IPS DF 4.7 (cell line): ENCODE measurements around the gene DIS3L.
A peak's percentile ranks its signal among the peaks of the same experiment; 100 is the strongest.
"Not testable (repeated sequence)": the region's sequence is repeated elsewhere in the genome, so short reads cannot be mapped to it uniquely, and the experiment has no call there.

Experiments
- DNase-seq: peaks from one replicate; pipeline ENCODE4 v3.0.0-alpha.2; 2013; ENCODE audit warnings: low spot score; ENCODE audit errors: extremely low read depth

DIS3L gene

DNA sequence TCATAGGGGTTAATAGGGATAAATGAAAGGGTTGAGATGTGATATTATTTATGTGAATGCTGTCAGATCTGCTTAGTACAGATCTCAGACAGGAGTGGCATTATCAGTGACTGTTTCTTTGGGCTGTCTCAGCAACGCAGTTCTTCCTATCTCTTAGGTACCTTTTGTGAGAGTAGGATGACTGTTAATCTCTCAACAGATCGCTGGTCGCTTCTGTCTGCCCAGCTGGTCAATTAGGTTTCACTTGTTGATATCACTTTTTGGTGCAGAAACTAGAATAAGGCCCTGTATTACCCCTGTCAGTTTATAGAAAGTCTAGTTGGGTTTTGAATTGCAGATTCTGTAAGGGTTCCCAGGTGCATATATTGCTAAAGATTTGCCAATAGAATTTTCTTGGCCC, 16.5 kb downstream of the DIS3L start:
- DNase-seq, result no peak

DNA sequence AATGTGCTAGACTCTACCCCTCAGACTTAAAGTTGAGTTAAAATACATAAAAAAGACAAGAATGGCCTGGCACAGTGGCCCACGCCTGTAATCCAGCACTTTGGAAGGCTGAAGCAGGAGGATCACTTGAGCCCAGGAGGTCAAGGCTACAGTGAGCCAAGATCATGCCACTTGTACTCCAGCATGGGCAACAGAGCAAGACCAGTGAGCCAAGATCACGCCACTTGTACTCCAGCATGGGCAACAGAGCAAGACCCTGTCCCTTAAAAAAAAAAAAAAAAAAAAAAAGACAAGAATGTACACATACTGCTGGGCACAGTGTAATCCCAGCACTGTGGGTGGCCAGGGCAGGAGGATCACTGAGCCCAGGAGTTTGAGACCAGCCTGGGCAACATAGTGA, 17.4 kb downstream of the DIS3L start:
- no peak for DNase-seq

DNA sequence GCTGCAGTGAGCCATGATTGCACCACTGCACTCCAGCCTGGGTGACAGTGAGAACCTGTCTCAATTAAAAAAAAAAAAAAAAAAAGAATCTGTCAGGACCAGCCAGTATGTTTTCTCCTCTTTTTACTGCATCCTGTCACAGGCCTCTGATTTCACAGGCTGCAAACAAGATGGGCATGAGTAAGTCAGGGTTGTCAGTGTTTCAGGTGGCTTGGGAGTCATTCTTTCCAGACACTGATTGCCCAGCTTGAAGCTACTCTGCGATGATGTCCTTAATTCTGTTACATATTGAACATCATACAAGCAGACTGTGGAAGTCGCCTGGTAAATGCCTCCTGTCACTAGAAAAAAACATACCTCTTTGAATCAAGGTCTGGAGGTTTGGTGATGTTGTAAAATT, 18.8 kb downstream of the DIS3L start:
- no peak for DNase-seq

DNA sequence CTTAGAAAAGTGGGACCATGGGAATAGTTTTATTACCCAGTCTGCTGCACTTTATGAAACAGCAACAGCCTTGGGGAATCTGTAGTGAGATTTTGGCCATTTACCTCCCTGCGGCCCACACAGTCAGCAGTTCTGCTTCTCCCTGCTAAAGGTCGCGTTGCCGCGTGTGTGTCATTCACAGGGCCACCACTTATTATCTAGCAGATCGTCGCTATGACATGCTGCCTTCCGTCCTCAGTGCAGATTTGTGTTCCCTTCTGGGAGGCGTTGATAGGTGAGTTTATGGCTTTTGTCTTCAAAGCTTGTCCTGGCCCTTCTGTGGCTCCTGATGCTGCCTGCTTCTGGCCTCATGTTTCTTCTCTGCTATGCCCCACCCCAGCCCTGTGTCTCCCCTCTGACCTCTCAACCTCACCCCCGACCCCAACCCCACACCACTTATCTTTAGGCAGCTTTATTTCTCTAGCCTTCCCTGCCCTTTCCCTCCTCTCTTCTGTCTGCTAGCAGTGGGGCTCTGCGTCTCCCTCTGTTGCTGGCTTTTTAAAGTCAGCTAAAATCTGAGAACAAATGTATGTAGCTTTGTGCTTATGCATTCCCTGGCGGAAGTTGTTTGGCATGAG, 30.1 kb downstream of the DIS3L start:
- DNase-seq, result no peak

DNA sequence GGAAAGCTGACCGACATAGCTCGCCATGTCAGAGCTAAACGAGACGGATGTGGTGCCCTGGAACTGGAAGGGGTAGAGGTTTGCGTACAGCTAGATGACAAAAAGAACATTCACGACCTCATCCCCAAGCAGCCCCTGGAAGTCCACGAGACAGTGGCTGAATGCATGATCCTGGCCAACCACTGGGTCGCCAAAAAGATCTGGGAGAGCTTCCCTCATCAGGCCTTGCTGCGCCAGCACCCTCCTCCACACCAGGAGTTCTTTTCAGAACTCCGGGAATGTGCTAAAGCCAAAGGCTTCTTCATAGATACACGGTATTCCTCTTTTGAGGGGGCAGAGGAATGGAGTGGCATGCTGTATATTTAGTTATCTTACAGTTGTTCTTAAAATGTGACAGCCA, 32.7 kb downstream of the DIS3L start:
- no peak for DNase-seq

DNA sequence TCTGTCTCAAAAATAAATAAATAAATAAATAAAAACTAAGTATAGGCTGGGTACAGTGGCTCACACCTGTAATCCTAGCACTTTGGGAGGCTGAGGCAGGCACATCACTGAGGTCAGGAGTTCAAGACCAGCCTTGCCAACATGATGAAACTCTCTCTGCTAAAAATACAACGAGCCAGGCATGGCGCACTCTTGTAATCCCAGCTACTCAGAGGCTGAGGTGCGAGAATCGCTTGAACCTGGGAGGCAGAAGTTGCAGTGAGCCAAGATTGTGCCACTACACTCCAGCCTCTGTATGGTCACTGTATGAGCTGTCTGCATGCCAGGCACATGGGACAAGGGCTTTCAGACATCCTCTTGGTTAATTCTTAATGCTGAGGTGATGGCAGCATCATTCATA, 34.4 kb downstream of the DIS3L start:
- no peak for DNase-seq

DNA sequence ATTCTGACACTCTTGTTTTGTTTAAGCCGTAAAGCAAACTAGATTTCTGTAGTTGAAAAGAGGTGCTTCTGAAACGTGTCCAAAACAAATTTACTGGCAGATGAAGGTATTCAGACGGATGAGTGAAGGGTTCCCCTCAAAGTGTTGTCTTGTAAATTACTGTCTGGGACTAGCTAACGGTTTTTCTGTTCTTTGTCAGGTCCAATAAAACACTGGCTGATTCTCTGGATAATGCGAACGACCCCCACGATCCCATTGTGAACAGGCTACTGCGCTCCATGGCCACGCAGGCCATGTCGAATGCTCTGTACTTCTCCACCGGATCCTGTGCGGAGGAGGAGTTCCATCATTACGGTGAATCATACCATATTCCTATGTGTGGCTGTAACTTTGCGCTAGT, 35.4 kb downstream of the DIS3L start:
- DNase-seq, result no peak

DNA sequence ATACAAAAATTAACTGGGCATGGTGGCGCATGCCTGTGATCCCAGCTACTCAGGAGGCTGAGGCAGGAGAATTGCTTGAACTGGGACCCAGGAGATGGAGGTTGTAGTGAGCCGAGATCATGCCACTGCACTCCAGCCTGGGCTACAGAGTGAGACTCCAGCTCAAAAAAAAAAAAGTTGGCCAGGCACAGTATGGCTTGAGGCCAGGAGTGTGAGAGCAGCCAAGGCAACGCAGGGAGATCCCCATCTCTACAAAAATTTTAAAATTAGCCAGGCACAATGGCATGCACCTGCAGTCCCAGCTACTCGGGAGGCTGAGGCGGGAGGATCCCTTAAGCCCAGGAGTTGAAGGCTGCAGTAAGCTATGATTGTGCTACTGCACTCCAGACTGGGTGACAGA, 55.2 kb downstream of the DIS3L start:
- DNase-seq, result not testable (repeated sequence)

DNA sequence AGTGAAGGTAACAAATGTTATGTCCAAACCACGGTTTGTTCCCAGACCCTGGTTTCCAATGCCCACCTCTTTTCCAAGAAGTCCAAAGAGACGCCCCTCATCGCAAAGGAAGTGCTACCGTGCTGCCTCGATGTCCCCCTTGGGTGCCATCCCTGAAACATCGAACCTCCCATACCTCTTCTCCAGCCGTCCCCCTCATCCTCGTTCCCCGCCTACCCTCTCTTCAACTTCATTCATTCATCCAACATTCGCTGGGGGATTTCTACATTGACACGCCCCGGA, 62.6 kb downstream of the DIS3L start:
- DNase-seq, result no peak

DNA sequence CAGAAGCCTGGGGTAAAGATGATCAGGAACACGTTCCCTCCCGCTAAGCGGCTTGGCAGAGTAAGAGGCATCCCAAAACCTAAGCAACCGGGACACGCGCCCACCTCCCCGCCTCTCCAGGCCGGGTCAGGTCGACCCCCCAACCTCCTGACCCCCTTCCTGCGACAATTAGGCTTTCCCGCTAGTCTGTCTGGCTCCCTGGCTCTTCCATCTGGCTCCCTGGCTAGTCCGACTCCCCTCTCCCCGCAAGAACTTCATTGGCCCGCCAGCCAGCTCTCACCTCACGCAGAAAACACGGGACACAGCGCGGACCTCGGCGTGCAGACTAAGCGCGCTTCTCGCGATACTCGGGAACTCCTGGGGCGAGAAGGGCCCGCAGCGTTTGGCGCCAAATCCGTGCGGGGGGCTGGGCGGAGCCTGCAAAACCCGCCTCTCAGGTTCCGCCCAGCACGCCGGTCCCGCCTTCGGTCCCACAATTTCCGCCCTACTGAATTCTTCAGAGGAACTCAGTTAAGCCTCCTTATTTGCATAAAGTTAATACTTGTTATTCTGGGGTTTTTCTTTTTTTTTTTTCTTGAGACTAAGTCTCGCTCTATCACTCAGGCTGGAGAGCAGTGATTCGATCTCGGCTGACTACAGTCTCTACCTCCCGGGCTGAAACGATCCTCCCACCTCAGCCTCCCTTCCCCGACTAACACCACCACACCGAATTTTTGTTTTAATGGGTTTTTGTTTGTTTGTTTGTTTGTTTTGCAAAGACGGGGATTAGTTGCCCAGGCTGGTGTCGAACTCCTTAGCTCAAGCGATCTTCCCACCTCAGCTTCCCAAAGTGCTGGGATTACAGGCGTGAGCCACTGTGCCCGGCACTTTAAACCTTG, 63.2 kb downstream of the DIS3L start, which contains the start of gene TIPIN:
Gene TIPIN, minus strand, starts transcription at position 327 of the 878 bp plus-strand sequence. CDS start 3,738 bp downstream, outside the sequence.
- DNase-seq, result peak; percentile 60

DNA sequence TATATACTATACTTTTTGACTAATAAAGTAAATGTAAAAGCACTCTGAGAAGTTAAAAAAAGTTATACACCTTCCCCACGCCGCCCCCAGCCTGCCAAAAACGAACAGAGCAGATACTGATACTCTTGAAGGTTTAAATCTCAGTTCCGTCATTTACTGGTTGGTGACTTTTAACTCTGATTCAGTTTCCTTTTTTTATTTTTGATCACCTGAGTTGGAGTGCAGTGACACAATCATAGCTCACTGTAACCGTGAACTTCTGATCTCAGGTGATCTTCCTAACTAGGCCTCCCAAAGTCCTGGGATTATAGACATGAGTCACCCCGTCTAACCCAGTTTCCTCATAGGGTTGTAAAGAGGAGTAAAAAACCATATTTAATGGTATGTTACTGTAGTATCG, 66.4 kb downstream of the DIS3L start:
- DNase-seq, result no peak

DNA sequence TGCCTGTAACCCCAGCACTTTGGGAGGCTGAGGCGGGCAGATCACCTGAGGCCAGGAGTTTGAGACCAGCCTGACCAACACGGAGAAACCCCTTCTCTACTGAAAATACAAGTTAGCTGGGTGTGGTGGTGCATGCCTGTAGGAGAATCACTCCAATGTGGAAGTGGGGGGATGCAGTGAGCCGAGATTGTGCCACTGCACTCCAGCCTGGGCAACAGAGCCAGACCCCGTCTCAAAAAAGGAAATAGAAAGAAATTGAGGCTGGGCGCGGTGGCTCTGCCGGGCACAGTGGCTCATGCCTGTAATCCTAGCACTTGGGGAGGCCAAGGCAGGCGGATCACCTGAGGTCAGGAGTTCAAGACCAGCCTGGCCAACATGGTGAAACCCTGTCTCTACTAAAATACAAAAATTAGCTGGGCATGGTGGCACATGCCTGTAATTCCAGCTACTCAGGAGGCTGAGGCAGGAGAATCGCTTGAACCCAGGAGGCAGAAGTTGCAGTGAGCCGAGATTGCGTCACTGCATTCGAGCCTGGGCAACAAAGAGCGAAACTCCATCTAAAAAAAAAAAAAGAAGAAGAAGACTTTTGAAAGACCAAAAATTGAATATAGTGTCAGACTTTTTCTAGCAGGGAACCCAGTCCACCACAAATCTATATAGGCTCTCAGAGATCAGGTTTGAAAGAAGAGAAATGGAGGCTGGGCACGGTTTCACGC, 68.5 kb downstream of the DIS3L start:
- DNase-seq, result not testable (repeated sequence)

DNA sequence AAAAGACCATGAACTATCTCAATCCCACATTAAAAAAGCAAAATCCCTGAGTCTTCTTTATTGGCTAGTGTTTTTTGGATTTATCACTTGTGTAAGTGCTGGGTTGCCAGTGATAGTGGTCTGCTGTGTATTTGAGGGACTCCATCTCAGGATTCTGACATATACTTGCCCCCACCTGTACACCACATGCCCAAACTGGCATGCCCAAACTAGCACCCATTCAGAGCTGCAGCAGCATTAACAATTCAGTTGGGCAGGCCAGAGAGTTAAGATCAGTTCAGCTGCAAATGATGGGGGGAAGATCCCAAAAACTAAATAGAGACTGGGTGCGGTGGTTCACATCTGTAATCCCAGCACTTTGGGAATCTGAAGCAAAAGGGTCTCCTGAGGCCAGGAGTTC, 69.4 kb downstream of the DIS3L start:
- no peak for DNase-seq

DNA sequence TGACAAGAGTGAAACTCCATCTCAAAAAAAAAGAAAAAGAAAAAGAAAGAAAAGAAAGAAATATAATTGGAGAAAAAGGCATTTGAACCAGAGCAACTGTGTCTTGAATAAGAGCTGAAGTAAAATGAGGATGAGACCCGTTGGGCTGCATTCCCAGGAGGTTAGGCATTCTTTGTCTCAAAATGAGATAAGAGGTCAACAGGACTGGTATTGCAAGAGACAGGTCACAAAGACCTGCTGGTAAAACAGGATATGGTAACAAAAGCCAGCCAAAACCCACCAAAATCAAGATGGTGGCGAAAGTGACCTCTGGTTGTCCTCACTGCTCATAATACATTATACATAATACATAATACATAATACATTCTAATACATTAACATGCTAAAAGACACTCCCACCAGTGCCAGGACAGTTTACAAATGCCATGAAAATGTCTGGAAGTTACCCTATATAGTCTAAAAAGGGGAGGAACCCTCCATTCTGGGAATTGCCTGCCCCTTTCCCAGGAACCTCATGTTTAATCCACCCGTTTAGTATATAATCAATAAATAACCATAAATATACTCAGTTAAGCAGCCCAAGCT, 71.7 kb downstream of the DIS3L start:
- no peak for DNase-seq

DNA sequence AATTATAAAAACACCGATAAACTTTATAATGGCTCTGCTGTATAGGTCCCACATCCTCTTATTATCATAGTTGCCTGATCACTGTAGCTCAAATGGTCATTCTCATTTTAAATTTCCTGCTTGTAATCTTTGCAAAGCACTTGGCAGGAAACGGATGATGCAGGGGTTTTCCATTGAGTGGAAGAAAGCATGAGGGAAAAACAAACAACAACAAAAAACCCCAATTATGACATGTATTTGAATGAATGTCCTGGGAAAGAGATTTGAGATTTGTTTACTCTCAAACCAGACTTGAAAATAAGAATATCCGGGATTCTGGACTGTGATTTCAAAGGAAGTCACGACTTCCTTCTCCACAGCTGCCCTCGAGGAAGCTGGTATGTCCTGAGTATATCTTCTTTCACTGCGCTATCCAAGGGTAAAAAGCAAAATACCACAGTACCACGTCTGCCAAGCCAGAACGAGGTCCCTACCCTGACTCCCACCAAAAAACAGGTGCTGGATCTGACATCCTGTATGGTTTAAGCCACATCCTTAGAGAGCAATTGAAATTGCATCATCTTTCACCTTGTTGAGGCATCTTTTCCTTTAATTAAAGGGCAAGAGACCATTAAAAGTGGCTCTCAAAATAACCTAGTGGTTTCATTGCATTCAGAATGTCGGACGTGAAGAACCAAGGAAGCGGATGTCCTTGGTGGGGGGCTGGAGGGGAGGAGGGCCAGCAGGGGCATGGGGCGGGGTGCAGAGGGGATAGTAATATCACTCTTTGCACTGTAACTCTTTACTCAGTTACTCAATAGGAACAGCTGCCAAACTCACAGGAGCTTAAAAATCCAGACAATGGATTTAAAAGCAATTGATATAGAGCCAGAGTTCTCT, 76.6 kb downstream of the DIS3L start:
- DNase-seq, result no peak

DNA sequence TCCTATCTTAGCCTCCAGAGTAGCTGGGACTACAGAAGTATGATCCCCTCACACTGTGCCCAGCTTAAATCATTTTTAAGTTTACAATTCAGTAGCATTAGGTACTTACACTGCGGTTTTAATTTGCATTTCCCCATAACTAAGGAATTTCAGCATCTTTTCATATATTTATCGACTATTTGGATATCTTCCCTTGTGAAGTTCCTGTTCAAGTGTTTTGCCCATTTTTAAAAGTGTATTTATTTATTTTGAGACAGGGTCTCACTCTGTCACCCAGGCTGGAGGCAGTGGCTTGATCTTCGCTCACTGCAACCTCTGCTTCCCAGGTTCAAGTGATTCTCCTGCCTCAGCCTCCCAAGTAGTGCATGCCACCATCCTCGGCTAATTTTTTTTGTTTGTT, 80.8 kb downstream of the DIS3L start:
- DNase-seq, result no peak

DNA sequence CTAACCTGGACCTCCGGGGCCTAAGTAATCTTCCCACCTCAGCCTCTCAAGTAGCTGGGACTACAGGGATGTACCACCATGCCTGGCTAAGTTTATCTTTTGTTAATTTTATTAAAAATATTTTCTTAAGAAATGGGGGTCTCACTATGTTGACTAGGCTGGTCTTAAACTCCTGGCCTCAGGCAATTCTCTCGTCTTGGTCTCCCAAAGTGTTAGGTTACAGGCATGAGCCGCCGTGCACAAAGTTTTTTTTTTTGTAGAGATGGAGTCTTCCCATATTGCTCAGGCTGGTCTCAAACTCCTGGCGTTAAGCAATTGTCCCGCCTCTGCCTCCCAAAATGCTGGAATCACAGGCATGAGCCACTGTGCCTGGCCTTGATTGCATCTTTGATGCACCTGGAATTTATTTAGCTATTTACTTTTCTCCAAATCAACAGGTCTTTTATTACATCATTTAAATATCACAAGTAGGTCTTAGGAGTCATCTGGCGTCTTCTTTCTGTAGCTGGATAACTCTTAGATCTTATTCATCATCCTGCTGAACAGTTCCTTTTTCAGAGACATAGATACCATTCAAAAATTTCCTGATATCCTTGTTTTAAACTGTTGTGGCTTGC, 85.6 kb downstream of the DIS3L start:
- no peak for DNase-seq

DNA sequence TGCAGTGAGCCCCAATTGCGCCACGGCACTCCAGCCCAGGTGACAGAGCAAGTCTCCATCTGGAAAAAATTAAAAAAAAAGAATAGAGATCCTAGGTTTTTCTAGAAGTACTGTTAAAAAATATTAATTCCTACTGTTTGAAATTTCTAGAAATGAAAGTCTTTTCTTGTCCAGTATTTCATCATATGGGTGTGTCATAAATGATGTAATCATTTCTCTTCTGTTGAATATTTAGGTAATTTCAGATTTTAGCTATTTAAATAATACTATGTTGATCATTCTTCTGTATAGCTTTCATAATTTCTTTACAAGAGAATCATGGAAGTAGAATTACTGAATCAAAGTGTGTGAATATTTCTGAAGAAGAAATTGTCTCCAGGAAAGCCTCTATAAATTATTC, 88.0 kb downstream of the DIS3L start:
- DNase-seq, result not testable (repeated sequence)
